ENCODE data around the gene EDC3.
A peak's percentile ranks its signal among the peaks of the same experiment; 100 is the strongest.
"Not testable (repeated sequence)": the region's sequence is repeated elsewhere in the genome, so short reads cannot be mapped to it uniquely, and the experiment has no call there.

Gene EDC3

GRCh38 chr15:74604983-74605794 is 90.6 kb downstream of the EDC3 start:
- no peak for DNase-seq

GRCh38 chr15:74603789-74604705 is 91.8 kb downstream of the EDC3 start:
- no peak for DNase-seq

- no peak for DNase-seq
These were observed 92.6 kb downstream of the EDC3 start for GRCh38 chr15:74603026-74603788.

- no peak for DNase-seq
These were observed 96.7 kb downstream of the EDC3 start for GRCh38 chr15:74599156-74599555.

GRCh38 chr15:74598126-74598842 is 97.5 kb downstream of the EDC3 start:
- peak; percentile 84 for DNase-seq

GRCh38 chr15:74597146-74597705 is 98.6 kb downstream of the EDC3 start:
- not testable (repeated sequence) for DNase-seq

- not testable (repeated sequence) for DNase-seq
These were observed 99.1 kb downstream of the EDC3 start for GRCh38 chr15:74596736-74597135.

- no peak for DNase-seq
These were observed 100.6 kb downstream of the EDC3 start for GRCh38 chr15:74595271-74595670.

GRCh38 chr15:74594455-74594854 is 101.4 kb downstream of the EDC3 start:
- DNase-seq: no peak

- DNase-seq: no peak
These were observed 102.7 kb downstream of the EDC3 start for GRCh38 chr15:74593122-74593521.

- no peak for DNase-seq
These were observed 103.6 kb downstream of the EDC3 start for GRCh38 chr15:74592222-74592621.

GRCh38 chr15:74589826-74590225 is 106.0 kb downstream of the EDC3 start:
- DNase-seq: no peak

- no peak for DNase-seq
These were observed 110.0 kb downstream of the EDC3 start for GRCh38 chr15:74585857-74586256.

- DNase-seq: no peak
These were observed 110.6 kb downstream of the EDC3 start for GRCh38 chr15:74585191-74585590.

- DNase-seq: no peak
These were observed 111.0 kb downstream of the EDC3 start for GRCh38 chr15:74584779-74585178.

GRCh38 chr15:74584204-74584603 is 111.6 kb downstream of the EDC3 start:
- DNase-seq: no peak
